GM18870 (cell line): Measurements from ENCODE around the gene PTGR2.
"Not testable (repeated sequence)": the region's sequence is repeated elsewhere in the genome, so short reads cannot be mapped to it uniquely, and the experiment has no call there.

Experiments
- ATAC-seq: cut with Tn5 transposase; IDR thresholded peaks from one replicate; pipeline ENCODE4 v1.9.1; 2021; ENCODE audit warnings: moderate library complexity; ENCODE audit not compliant: unreplicated experiment

Gene PTGR2

DNA sequence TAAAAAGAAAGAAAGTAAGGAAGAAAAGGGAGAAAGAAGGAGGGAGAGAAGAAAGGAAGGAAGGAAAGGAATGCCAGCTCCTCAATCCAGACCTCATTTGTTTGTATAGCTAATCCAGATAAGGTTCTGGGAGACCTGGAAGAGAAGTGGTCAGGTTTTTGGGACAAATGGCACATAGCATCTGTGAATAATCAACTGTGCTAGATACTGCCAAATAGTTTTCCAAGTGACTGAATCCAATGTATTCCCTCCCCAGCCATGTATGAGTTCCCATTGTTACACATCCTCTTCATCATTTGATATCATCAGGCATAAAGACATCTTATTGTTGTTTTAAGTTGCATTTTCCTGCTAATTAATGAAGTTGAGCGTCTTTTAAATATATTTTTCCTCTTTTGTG lies 18.6 kb upstream of the PTGR2 start:
- no peak for ATAC-seq

DNA sequence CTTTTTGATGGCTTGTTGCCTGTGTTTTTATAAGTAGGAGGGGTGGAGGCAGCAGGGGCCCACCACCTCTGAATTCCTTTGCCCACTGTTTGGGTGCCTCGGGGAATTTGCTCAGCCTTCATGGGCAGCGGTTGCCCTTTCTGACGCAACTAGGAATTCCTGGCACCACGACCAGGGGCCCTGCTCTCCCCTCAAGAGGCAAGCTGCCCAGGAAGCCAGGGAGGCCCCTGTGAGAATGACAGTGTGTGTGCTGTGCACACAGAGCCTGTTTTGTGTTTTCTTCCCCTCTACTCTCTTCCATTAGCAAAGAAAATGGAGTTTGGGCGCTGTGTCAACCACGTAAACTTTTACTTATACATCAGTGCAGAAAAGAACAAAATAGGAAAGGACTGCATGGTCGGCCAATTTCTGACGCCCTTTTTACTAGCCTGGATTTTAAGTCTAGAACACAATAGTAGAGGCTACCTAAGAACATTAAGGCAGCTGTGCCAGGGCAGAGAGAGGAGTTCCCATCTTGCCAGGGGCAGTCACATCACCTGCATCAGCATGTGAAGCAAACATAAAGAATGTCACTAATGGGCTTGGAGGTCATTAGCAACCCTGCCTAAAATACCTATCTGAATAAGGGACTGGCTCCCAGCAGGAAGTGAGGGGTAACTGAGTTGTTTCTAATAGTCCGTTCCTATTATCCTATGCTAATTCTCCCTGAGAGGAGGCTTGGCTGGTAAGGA lies 17.9 kb upstream of the PTGR2 start:
- ATAC-seq, result no peak

DNA sequence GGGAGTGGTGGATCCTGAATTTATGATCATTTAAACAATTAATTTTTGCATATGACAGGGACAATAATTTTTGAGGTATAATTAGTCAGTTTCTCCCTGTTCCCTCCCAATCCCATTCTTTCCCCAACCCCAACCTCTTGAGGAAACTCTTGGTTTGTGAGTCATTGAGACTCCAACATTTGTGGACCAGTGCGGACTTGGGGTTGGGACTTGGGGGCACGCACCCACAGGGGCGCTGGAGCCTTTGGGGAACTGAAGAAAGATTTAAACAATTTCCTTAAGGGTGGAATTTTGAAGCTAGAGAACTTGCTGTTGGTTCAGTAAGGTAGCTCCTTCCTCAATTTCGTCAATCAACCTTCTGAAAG lies 17.4 kb upstream of the PTGR2 start:
- no peak for ATAC-seq

DNA sequence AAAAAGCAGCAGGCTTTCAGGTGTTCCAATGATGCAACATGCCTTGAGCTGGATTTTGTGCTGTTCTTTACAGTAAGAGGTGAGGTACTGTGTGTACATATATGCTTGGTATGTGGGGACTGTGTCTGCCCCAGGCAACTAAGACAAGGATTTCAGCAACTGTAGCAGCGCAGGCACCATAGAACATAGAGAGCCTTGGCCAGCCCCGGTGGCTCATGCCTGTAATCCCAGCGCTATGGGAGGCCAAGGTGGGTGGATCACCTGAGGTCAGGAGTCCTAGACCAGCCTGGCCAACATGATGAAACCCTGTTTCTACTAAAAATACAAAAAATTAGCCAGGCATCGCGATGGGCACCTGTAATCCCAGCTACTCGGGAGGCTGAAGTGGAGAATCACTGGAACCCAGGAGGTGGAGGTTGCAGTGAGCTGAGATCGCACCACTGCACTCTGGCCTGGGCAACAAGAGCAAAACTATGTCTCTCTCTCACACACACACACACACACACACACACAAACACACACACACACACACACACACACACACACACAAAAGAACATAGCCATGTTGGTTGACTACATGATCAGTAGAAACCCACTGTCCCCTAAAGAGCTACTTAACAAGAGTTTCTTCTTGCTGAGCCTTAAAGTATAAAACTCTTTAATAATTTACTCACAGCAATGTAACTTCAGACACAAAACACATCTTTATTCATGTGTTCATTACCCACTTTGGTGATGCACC lies 13.2 kb upstream of the PTGR2 start:
- ATAC-seq, result not testable (repeated sequence)

- no peak for ATAC-seq
These were observed 9.4 kb upstream of the PTGR2 start for GRCh38 chr14:73842201-73842600.

DNA sequence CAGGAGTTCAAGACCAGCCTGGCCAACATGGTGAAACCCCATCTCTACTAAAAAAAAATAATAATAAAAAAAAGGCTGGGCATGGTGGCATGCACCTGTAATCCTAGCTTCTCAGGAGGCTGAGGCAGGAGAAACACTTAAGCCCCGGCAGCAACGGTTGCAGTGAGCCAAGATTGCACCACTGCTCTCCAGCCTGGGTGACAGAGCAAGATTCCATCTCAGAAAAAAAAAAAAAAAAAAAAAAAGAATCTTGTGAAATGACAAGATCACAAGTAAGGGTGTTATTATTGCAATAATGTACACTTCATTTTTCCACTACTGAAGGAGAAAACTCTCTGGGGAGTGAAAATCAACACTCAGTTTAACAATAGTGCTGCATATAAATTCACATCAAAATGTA lies 8.8 kb upstream of the PTGR2 start:
- ATAC-seq, result no peak

- no peak for ATAC-seq
These were observed 8.3 kb upstream of the PTGR2 start for GRCh38 chr14:73843296-73843695.

DNA sequence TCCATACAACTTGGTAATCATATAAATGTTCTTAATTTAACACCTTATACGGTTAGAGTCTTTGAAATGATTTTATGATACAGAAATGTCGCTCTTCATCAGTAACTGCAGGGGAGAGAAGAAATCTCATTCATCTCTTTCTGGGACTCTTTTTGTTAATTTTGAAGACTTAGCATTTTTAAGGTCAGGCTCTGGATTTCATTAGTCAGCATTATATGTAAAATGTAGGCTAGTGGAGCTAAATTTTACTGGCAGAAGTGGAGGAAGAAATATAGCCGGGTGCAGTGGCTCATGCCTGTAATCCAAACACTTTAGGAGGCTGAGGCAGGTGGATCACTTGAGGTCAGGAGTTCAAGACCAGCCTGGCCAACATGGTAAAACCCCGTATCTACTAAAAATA lies 4.7 kb upstream of the PTGR2 start:
- no peak for ATAC-seq

GRCh38 chr14:73851000-73851399 lies 631 bp upstream of the PTGR2 start:
- ATAC-seq, result no peak

GRCh38 chr14:73859145-73859544 lies 7.5 kb downstream of the PTGR2 start:
- ATAC-seq, result no peak

DNA sequence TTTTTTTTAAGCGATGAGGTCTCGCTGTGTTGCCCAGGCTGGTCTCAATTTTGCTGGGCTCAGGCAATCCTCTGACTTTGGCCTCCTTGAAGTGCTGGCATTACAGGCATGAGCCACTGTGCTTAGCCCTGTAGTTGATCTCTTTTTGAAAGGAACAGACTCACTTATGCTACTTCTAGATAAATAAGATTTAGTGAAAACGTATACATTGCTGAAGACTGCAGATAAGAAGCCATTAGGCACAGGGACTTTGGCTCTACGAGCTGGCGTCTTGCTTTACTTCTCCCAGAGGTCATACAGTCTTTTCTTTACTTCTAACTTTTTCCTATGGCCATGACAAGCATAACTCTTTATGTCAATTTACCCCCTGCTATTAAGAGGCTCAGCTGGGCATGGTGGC lies 9.4 kb downstream of the PTGR2 start:
- ATAC-seq, result no peak

GRCh38 chr14:73862480-73862879 lies 10.8 kb downstream of the PTGR2 start:
- no peak for ATAC-seq

- ATAC-seq, result no peak
These were observed 11.6 kb downstream of the PTGR2 start for GRCh38 chr14:73863209-73863608.

GRCh38 chr14:73865534-73866113 lies 14.0 kb downstream of the PTGR2 start:
- ATAC-seq, result no peak

GRCh38 chr14:73869754-73870153 lies 18.1 kb downstream of the PTGR2 start:
- ATAC-seq, result not testable (repeated sequence)

- ATAC-seq, result no peak
These were observed 19.0 kb downstream of the PTGR2 start for GRCh38 chr14:73870525-73871235.

GRCh38 chr14:73873660-73874059 lies 22.0 kb downstream of the PTGR2 start:
- no peak for ATAC-seq

DNA sequence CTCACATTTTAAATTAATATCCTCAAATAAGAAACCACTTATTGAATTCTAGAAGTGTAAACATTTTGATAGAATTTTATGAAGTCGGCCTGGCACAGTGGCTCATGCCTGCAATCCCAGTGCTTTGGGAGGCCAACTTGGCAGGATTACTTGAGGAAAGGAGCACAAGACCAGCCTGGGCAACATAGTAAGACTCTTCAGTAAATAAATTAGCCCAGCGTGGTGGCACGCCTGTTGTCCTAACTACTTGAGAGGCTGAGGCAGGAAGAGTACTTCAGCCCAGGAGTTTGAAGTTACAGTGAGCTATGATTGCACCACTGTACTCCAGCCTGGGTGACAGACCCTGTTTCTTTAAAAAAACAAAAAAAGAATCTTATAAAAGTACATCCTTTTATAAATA lies 26.2 kb downstream of the PTGR2 start:
- no peak for ATAC-seq

DNA sequence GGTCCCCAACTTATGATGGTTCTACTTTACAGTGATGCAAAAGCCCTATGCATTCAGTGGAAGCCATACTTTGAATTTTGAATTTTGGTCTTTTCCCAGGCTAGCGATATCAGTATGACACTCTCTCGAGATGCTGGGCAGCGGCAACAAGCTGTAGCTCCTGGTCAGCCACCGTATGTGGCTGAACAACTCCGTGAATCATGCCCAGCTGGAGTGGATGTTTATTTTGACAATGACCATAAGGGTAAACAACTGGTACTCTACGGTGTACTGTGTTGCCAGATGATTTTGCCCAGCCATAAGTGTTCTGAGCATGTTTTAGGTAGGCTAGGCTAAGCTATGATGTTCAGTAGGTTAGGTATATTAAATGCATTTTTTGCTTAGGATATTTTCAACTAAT lies 26.8 kb downstream of the PTGR2 start:
- ATAC-seq, result no peak

DNA sequence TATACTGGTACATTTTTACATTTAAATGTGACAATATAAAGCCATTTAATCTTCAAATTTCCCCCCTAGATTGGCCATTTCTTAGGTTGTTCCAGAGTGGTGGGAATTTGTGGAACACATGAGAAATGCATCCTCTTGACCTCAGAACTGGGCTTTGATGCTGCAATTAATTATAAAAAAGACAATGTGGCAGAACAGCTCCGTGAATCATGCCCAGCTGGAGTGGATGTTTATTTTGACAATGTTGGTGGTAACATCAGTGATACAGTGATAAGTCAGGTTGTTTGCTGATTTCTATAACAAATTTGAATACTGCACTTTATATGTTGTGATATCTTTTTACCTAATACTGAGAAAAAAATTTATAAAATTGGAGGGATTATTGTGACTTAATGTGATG lies 27.4 kb downstream of the PTGR2 start:
- no peak for ATAC-seq

DNA sequence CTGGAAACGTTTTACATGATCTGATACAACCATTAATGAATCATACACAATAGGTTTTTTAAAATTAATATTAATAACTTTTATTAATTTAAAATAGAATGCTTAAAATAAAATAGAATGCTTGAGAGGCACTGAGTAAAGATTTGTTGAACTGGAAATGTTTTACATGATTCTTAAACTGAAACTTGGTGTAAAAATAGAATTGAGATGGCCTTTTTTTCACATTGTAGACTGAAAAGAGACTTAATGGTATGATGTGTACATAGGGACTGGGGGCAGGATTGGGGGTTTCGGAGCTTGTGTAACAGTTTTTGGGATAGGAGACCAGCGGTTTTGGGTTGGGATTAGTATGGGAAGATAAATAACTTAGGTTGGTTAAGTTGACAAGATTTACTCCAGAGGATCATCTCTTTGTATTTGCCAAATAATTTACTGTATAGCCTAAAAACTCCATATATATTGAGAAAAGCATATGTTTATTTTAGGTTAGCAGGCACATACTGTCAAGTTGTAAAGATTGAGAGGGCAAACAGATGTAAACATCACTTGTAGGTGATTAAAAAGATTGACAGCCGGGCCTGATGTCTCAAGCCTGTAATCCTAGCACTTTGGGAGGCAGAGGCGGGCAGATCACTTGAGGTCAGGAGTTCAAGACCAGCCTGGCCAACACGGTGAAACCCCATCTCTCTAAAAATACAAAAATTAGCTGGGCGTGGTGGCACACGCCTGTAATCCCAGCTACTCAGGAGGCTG lies 33.0 kb downstream of the PTGR2 start:
- ATAC-seq, result no peak
